Astrocyte (in vitro differentiated cells and primary cell): Measurements from ENCODE around the gene STYXL2.

Experiments used
- EZH2 ChIP-seq: IDR thresholded peaks from 2 replicates; pipeline ENCODE4 v1.6.1; 2012; ENCODE audit warnings: mild to moderate bottlenecking, low read length, inconsistent platforms; ENCODE audit not compliant: insufficient read depth
- TF ChIP-seq, protein P1 (sequence below): IDR thresholded peaks from 2 replicates; pipeline ENCODE4 v1.5.1; 2011; ENCODE audit warnings: low read depth, mild to moderate bottlenecking, inconsistent platforms, low read length, moderate library complexity; ENCODE audit not compliant: insufficient read depth

DNA sequence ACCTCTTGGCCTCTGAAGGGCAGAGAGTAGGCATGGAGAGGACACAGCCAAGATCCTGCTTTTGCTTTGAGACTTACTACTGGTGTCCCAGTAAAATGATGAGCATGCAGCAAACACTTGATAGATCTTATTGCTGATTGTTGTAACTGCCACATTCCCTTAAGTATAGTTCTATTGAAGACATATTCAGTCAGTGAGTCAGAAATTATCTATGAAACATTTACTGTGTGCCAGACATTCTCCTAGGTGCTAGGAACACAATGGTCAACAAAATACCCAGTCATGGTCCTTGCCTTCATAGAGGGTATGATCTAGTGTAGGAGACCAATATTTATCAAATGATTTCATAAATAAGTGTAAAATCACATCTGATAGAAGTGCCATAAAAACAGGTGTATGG, 13.6 kb downstream of the STYXL2 start:
- TF ChIP-seq, protein P1, sequence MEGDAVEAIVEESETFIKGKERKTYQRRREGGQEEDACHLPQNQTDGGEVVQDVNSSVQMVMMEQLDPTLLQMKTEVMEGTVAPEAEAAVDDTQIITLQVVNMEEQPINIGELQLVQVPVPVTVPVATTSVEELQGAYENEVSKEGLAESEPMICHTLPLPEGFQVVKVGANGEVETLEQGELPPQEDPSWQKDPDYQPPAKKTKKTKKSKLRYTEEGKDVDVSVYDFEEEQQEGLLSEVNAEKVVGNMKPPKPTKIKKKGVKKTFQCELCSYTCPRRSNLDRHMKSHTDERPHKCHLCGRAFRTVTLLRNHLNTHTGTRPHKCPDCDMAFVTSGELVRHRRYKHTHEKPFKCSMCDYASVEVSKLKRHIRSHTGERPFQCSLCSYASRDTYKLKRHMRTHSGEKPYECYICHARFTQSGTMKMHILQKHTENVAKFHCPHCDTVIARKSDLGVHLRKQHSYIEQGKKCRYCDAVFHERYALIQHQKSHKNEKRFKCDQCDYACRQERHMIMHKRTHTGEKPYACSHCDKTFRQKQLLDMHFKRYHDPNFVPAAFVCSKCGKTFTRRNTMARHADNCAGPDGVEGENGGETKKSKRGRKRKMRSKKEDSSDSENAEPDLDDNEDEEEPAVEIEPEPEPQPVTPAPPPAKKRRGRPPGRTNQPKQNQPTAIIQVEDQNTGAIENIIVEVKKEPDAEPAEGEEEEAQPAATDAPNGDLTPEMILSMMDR, result no peak
- TF ChIP-seq EZH2, result no peak
